Heart left ventricle (tissue), 13 donors: Measurements from ENCODE around the gene COPS6.

Experiments
- POLR2A ChIP-seq, 2 donors: fragments of 450-650 bp; IDR thresholded peaks; one replicate each; pipeline ENCODE4 v1.6.1; 2017; ENCODE audit warnings: antibody characterized with exemption in 2 of 2, mild to moderate bottlenecking in 2 of 2, moderate library complexity in 2 of 2
- TF ChIP-seq, protein P1 (sequence below), 12 donors: fragments of 200-600 bp; sonication (generic) in 4 of 12; IDR thresholded peaks; one replicate each; pipeline versions ENCODE4 v1.5.0 to v1.8.0; 2018 to 2022; ENCODE audit warnings: antibody characterized with exemption in 12 of 12, mild to moderate bottlenecking in 5 of 12
- donor health status: ischemic (EF 13 %, LVEDD 7.1; RV severe dilation, severe dysfunction).
- donor health status: DM: no; HTN: yes; CAD: no.
- donor health status: DM: no; HTN: no; CAD: no.
- donor health status: ischemic (EF 25% LVEDD 6.9; RV normal size, moderate dysfunction).
- donor health status: ischemic (EF 25% LVEDD 5.7; RV mildly dilated, moderate dysfunction).
- donor health status: ischemic (EF 35%, LVEDD 5.7; RV mildly dilated, moderate dysfunction).
- donor health status: nonischemic (EF 11% LVEDD 7.7; RV severe dilation, severe dysfunction).
- donor health status: DM: yes; HTN: yes; CAD: no.
- donor health status: PGD.
- donor health status: ischemic (EF 29% LVEDD 5.4; RV normal size, mild dysfunction).
- donor health status: nonischemic (EF 23%, LVEDD 6.1; RV moderate dilation, normal function).

DNA sequence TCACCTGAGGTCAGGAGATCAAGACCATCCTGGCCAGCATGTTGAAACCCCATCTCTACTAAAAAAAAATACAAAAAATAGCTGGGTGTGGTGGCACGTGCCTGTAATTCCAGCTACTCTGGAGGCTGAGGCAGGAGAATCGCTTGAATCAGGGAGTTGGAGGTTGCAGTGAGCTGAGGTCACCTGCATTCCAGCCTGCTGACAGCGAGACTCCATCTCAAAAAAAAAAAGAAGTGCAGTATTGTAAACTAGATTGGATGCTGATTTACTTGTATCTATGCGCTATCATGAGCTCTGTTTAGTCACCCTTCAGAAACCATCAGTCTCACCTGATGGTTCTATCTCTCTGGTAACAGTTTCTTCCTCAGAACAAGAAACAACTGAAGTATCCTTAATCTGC lies 25.4 kb upstream of the COPS6 start:
- no peak for TF ChIP-seq POLR2A (IDR thresholded peaks at IDR 0.05)
- TF ChIP-seq, protein P1, sequence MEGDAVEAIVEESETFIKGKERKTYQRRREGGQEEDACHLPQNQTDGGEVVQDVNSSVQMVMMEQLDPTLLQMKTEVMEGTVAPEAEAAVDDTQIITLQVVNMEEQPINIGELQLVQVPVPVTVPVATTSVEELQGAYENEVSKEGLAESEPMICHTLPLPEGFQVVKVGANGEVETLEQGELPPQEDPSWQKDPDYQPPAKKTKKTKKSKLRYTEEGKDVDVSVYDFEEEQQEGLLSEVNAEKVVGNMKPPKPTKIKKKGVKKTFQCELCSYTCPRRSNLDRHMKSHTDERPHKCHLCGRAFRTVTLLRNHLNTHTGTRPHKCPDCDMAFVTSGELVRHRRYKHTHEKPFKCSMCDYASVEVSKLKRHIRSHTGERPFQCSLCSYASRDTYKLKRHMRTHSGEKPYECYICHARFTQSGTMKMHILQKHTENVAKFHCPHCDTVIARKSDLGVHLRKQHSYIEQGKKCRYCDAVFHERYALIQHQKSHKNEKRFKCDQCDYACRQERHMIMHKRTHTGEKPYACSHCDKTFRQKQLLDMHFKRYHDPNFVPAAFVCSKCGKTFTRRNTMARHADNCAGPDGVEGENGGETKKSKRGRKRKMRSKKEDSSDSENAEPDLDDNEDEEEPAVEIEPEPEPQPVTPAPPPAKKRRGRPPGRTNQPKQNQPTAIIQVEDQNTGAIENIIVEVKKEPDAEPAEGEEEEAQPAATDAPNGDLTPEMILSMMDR (IDR thresholded peaks at IDR 0.05): no peak
